ENCODE results near the gene CHST13. TPM values are rescaled to one million over a fixed set of nuclear protein-coding genes. Genes with fewer than 3 reads are reported as not detected.

Gene CHST13
- total RNA-seq, 1 experiment from 2014 or later, result not detected

DNA sequence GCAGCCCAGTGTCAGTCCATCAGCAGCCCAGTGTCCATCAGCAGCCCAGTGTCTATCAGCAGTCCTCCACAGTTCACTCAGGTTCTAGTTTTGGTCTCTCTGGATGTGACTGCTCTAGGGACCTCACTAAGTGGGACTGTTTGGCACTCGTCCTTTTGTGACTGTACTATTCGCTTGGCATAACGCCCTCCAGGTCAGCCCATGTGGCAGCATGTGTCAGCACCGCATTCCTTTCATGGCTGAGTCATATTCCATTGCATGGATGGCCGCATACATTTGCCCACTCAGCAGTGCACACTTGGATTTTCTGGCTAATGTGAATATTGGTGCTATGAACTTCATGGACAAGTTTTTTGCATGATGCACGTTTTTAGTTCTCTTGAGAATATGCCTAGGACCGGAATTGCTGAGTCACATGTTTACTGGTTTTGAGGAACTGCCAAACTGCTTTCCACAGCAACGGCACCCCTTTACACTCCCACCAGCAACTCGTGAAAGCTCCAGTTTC is 16.4 kb downstream of the CHST13 start:
- Histone ChIP-seq H3K4me3 (no peak overlapping the region), H3K9me3 (no peaks in the 10 kb centered on the region), H3K36me3 (no peaks in the 10 kb centered on the region), H3K27me3 (no peaks in the 10 kb centered on the region)
- DNase-seq, result peak; percentile 92

DNA sequence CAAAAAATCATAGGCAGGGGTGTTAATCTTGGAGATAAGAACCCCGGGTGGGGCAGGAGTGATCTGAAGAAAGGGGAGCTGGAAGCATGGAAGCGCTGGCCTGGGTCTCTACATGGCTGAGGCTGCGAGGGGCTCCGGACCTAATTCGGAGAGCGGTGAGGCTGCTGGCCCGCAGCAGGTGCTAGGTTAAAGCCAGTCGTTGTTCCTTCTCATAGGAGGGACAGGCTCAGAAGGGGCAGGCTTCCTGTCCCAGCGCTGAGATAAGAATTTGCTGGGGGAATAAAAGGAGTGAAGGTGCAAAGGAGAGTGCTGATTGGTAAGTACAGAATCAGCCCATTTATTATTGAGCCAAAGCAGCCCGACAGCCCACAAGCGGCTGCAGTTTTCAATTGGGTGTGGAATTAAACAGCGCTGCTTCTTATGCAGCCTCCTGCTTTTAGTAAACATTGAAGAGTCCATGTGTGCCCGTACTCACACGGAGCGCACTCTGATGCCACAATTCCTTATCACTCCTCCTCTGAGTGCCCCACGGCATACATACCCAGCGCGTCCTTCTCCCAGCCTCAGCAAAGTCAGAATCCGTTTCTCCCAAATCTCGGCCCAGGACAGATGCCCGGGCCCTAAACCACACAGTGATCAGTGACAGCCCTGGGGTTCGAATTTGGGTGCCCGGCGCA is 17.1 kb downstream of the CHST13 start:
- DNase-seq, result no peak
- no peaks in the 10 kb centered on the region for H3K27me3 ChIP-seq
- H3K36me3 ChIP-seq, result no peaks in the 10 kb centered on the region
- no peaks in the 10 kb centered on the region for H3K9me3 ChIP-seq
- no peak overlapping the region for H3K4me3 ChIP-seq

DNA sequence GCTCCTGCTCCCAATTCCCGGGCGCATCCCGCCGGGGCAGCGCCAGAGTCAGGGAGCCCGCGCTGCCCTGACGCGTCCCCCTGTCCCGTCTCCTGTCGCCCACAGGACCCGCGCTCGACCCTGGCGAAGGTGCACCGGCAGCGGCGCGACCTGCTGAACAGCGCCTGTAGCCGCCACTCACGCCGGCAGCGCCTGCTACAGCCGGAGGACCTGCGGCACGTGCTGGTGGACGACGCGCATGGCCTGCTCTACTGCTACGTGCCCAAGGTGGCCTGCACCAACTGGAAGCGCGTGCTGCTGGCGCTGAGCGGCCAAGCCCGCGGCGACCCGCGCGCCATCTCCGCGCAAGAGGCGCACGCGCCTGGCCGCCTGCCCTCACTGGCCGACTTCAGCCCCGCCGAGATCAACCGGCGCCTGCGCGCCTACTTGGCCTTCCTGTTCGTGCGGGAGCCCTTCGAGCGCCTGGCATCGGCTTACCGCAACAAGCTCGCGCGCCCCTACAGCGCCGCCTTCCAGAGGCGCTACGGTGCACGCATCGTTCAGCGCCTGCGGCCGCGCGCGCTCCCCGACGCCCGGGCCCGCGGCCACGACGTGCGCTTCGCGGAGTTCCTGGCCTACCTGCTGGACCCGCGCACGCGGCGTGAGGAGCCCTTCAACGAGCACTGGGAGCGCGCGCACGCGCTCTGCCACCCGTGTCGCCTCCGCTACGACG is 17.8 kb downstream of the CHST13 start:
- Histone ChIP-seq H3K9me3 (no peaks in the 10 kb centered on the region), H3K4me3 (no peak overlapping the region), H3K27me3 (no peaks in the 10 kb centered on the region), H3K36me3 (no peaks in the 10 kb centered on the region)
- no peak for DNase-seq

DNA sequence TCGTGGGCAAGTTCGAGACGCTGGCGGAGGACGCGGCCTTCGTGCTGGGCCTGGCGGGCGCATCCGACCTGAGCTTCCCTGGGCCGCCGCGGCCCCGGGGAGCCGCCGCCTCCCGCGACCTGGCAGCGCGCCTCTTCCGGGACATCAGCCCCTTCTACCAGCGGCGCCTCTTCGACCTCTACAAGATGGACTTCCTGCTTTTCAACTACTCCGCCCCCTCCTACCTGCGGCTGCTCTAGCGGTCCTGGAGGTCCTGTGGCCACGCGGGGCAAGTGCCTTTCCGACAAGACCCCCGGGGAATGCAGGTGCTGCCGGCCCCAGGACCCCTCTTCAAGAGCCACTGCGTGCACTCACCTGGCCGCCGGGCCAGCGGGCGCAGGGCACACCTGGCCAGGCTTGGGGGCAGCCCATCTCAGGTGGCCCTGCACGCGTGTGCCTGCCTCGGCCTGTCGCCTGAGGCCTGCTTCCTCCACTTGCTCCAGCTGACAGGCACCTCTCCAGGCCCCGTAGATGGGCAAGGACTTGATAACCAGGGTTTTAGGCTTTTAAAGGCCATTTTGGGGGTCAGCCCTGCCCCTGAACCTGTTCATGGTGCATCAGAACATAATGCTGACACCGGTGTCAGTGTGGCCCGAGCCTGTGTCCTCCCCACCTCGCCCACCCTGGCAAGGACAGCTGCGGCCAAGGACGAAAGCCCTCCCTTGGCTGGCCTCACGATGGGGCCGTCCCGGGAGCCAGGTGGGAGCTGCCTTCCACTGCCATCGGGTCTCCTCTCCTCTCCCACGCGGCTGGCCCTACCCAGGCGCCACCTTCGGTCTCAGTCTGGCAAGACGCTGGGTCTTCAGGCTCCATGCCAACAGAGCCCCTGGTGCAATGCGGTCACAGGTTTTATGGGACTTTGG is 18.6 kb downstream of the CHST13 start:
- no peak overlapping the region for H3K4me3 ChIP-seq
- no peaks in the 10 kb centered on the region for H3K27me3 ChIP-seq
- no peaks in the 10 kb centered on the region for H3K36me3 ChIP-seq
- DNase-seq, result no peak
- H3K9me3 ChIP-seq, result no peaks in the 10 kb centered on the region

GRCh38 chr3:126543457-126544061 is 19.6 kb downstream of the CHST13 start:
- Histone ChIP-seq H3K4me3 (no peak overlapping the region), H3K27me3 (no peaks in the 10 kb centered on the region), H3K9me3 (no peaks in the 10 kb centered on the region), H3K36me3 (no peaks in the 10 kb centered on the region)
- no peak for DNase-seq

GRCh38 chr3:126544596-126545281 is 20.8 kb downstream of the CHST13 start:
- no peaks in the 10 kb centered on the region for H3K27me3 ChIP-seq
- DNase-seq, result no peak
- no peak overlapping the region for H3K4me3 ChIP-seq
- no peaks in the 10 kb centered on the region for H3K36me3 ChIP-seq
- H3K9me3 ChIP-seq, result no peaks in the 10 kb centered on the region

GRCh38 chr3:126545544-126545943 is 21.6 kb downstream of the CHST13 start:
- Histone ChIP-seq H3K9me3 (no peaks in the 10 kb centered on the region), H3K4me3 (no peak overlapping the region), H3K36me3 (no peaks in the 10 kb centered on the region), H3K27me3 (no peaks in the 10 kb centered on the region)
- no peak for DNase-seq

DNA sequence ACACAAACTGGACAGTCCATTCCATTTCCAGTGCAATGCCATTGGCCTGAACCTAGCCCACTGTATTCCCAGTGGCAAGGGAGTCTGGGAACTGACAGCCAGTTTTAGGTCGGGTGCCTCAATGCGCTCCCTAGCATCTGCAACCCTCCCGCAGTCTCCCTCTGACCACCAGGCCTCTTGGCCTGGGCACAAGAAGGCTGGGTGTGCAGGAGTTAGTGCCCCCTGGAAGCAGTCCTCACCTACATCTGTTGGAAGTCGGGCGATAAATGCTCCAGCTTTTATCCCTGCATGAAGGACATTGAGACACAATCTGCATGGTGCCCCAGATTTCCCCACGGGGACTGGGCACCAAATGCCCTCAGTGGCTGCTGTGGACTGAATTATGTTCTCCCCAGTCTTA is 22.1 kb downstream of the CHST13 start:
- Histone ChIP-seq H3K27me3 (no peaks in the 10 kb centered on the region), H3K9me3 (no peaks in the 10 kb centered on the region), H3K4me3 (no peak overlapping the region), H3K36me3 (no peaks in the 10 kb centered on the region)
- DNase-seq, result no peak

- H3K4me3 ChIP-seq, result no peak overlapping the region
- no peak for DNase-seq
- no peaks in the 10 kb centered on the region for H3K27me3 ChIP-seq
- no peaks in the 10 kb centered on the region for H3K36me3 ChIP-seq
- no peaks in the 10 kb centered on the region for H3K9me3 ChIP-seq
These were observed 22.7 kb downstream of the CHST13 start for GRCh38 chr3:126546549-126547239.

GRCh38 chr3:126547721-126548120 is 23.8 kb downstream of the CHST13 start:
- H3K27me3 ChIP-seq, result no peaks in the 10 kb centered on the region
- H3K9me3 ChIP-seq, result no peaks in the 10 kb centered on the region
- no peak overlapping the region for H3K4me3 ChIP-seq
- no peak for DNase-seq
- H3K36me3 ChIP-seq, result no peaks in the 10 kb centered on the region

DNA sequence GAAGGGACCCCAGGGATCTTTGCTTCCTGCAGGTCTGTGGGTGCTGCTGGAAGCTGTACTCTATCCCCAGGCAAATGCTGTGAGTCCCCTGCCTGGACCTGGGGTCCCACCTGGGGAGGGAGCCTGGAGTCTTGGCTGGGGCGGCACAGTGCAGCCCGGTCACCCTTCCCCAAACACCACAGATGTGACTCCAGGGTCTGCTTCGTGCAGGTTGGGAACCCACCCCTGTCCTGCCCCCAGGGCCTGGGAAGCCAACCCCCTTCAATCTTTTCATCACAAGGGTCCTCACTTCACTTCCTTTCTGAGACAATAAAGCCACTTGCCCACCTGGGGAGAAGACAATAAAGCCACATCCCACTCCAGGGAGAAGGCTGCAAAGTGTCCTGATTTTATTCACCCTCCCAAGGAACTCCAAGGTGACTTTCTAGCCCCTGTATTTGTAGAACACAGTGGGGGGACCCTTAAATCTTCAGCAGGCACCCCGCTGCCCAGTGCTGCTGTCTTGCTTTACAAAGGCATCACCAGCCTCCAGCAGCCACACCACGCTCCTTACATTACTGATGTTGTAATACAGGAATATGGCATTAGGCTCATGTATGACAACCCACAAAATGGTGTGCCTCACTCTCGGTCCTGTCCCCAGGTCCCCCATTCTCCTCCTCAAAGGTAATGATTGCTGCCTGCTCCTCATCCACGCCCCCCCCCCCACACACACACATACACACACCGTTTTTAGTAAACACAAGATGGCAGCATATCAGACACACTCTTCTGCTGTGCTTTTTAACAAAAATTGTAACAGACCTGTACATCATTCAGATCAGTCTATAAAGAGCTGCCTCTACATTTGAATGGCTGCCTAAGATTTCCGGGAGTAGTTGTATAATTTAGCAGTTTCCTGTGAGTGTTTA is 24.9 kb downstream of the CHST13 start:
- DNase-seq, result no peak
- no peaks in the 10 kb centered on the region for H3K9me3 ChIP-seq
- H3K27me3 ChIP-seq, result no peaks in the 10 kb centered on the region
- H3K4me3 ChIP-seq, result no peak overlapping the region
- H3K36me3 ChIP-seq, result no peaks in the 10 kb centered on the region

GRCh38 chr3:126549861-126550487 is 26.0 kb downstream of the CHST13 start:
- Histone ChIP-seq H3K36me3 (no peaks in the 10 kb centered on the region), H3K4me3 (no peak overlapping the region), H3K9me3 (no peaks in the 10 kb centered on the region), H3K27me3 (no peaks in the 10 kb centered on the region)
- no peak for DNase-seq

- no peak overlapping the region for H3K4me3 ChIP-seq
- no peaks in the 10 kb centered on the region for H3K27me3 ChIP-seq
- no peak for DNase-seq
- H3K9me3 ChIP-seq, result no peaks in the 10 kb centered on the region
- no peaks in the 10 kb centered on the region for H3K36me3 ChIP-seq
These were observed 26.6 kb downstream of the CHST13 start for GRCh38 chr3:126550488-126551051.

GRCh38 chr3:126551121-126551838 is 27.3 kb downstream of the CHST13 start:
- Histone ChIP-seq H3K9me3 (no peaks in the 10 kb centered on the region), H3K27me3 (no peaks in the 10 kb centered on the region), H3K4me3 (no peak overlapping the region), H3K36me3 (no peaks in the 10 kb centered on the region)
- DNase-seq, result peak; percentile 43
